ENCODE measurements around the gene DGKB.

DGKB gene

DNA sequence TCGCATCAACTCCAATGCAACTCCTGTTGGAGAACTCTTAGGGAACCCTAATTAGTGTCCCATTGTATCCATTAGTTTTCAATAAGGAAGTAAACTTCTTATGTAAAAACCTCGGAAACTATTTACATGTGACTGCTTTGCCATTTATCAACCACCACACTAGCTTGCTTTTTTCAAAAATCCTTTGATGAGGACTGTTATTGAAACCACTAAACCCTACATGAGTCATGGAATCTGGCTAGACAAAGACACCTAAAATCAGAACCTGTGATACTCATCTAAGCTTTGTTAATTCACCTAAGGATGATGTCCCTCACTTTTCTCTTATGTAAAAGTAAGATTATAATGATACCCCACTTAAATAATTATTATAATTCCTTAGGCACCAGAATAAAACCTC, 499.0 kb downstream of the DGKB start:
- TF ChIP-seq, protein P1, sequence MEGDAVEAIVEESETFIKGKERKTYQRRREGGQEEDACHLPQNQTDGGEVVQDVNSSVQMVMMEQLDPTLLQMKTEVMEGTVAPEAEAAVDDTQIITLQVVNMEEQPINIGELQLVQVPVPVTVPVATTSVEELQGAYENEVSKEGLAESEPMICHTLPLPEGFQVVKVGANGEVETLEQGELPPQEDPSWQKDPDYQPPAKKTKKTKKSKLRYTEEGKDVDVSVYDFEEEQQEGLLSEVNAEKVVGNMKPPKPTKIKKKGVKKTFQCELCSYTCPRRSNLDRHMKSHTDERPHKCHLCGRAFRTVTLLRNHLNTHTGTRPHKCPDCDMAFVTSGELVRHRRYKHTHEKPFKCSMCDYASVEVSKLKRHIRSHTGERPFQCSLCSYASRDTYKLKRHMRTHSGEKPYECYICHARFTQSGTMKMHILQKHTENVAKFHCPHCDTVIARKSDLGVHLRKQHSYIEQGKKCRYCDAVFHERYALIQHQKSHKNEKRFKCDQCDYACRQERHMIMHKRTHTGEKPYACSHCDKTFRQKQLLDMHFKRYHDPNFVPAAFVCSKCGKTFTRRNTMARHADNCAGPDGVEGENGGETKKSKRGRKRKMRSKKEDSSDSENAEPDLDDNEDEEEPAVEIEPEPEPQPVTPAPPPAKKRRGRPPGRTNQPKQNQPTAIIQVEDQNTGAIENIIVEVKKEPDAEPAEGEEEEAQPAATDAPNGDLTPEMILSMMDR (IDR thresholded peaks at IDR 0.05; ENCODE audit: low read depth, low read length): no peak
- no peak for DNase-seq (ENCODE audit: extremely low read depth, low read depth)

- TF ChIP-seq, protein P1 (IDR thresholded peaks at IDR 0.05; ENCODE audit: low read depth, low read length): no peak
- no peak for DNase-seq (ENCODE audit: extremely low read depth, low read depth)
These were observed 502.3 kb downstream of the DGKB start for GRCh38 chr7:14400271-14400670.

DNA sequence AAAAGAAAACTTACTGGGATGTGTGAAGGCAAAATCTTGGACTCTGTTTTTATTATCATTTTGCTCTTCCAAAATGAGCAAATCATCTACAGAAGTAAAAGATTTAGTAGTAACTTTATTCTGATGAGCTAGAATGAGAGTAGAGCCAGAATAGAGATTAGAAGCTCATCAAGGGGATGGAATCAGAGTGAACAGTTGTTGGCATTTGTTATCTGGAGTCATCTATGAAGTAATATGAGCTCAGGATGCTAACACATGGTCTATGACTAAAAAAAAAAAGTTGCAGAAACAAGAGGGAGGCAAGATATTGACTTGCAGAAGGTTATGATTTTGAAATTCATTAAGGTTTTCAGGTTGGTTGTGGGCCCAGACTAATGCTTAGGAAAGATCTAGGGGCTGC, 504.0 kb downstream of the DGKB start:
- DNase-seq (ENCODE audit: extremely low read depth, low read depth): no peak
- TF ChIP-seq, protein P1 (IDR thresholded peaks at IDR 0.05; ENCODE audit: low read depth, low read length): no peak

DNA sequence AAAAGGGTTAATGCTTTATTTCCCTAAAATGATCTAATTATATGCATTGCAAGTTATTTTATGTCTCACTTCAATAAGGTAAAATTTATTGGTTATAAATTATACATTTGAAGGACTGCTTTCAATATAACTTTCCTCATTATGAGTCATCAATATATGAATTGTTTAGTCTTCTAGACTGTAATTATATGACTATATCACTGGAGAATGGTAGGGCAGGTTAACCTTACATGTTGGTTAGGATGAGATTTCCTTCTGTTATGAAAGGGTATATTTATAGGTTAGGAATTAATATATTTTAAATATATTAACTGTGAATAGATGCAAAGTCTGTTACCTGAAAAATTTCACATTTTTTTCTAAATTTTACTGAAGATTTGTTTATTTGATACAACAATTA, 506.7 kb downstream of the DGKB start:
- DNase-seq (ENCODE audit: extremely low read depth, low read depth): no peak
- TF ChIP-seq, protein P1 (IDR thresholded peaks at IDR 0.05; ENCODE audit: low read depth, low read length): no peak

DNA sequence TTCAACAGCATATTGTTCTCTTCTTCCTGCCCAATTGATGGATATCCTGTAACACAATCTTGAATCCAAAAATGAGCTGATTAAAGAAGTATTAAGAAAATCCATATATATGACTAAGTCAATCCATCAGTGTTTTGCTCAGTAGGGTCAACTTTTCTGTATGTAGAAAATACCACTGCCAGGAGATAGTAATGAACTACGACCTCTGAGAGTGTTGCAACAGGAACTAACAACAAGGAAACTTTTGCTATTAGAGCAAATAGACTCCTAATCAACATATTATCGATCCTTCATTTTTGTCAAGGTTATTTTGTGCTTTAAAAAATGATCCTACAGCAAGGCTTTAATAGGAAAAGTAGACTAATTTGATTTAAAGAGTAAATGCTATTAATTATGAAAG, 507.8 kb downstream of the DGKB start:
- DNase-seq (ENCODE audit: extremely low read depth, low read depth): no peak
- TF ChIP-seq, protein P1 (IDR thresholded peaks at IDR 0.05; ENCODE audit: low read depth, low read length): no peak

DNA sequence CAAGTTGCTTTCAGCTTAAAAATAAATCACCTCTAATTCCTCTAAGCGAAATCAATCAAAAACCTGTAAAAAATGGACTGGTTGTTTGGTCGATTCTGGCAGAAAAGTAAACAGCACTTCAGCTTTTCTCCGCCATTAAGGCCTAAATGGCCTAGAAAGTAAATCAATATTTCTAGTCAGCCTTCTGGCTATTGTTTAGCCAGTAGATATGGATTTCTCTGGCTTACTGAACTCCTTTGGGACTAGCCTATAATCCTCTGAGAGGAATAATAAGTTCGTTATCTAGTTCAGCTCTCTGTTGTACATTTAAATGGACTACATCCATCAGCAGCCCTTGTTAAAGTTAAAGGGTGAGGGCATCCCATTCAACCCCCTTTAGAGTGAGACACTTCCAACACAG, 513.0 kb downstream of the DGKB start:
- TF ChIP-seq, protein P1 (IDR thresholded peaks at IDR 0.05; ENCODE audit: low read depth, low read length): no peak
- no peak for DNase-seq (ENCODE audit: extremely low read depth, low read depth)

DNA sequence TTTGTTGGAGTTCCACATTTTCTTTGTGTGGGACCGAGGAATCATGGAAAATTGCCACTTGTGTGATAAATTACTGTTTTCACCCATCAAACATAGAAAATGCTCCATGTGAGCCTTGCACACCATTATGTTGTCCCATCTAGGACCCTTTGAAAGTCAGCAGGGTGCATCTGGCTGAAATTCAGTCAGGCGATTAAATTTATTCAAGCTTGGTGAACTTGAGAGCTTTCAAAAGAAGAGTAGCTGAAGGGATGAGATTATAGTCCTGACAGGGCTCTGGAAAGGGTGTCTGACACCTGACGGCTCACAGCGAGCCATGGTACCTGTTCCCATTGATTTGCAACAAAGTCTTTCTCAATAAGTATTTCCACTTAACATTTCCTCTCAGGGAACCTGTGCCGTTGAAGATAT, 513.4 kb downstream of the DGKB start:
- DNase-seq (ENCODE audit: extremely low read depth, low read depth): no peak

More for the DNA sequence above, 513.4 kb downstream of the DGKB start:
- TF ChIP-seq, protein P1 (IDR thresholded peaks at IDR 0.05; ENCODE audit: low read depth, low read length): no peak
